GM13976 (cell line): Measurements from ENCODE around the gene PKP4.

Source experiments
- DNase-seq: peaks from one replicate; pipeline ENCODE4 v3.0.0; 2012; ENCODE audit warnings: low spot score
- CTCF ChIP-seq: IDR thresholded peaks from 2 replicates; pipeline ENCODE4 v1.5.1; 2012; ENCODE audit warnings: borderline replicate concordance, mild to moderate bottlenecking; ENCODE audit not compliant: insufficient read depth; ENCODE audit errors: extremely low read depth, missing control alignments, control extremely low read depth
- in situ Hi-C: fragments of 300-500 bp; cut with MboI; formaldehyde crosslinking; loops from one replicate; pipeline ENCODE4 v1.12.0; 2022; ENCODE audit warnings: low sequenced_read_pairs, mixed read lengths, inconsistent platforms; ENCODE audit not compliant: unreplicated experiment

Gene PKP4

GRCh38 chr2:158456309-158457066 lies at the start of gene PKP4, which contains the start of gene CCDC148:
TSS of gene PKP4 (plus strand) at chr2:158456952. CDS start at chr2:158533185, 76,233 bp downstream.
TSS of gene CCDC148 (minus strand) at chr2:158456753. CDS start at chr2:158456439, 314 bp downstream.
- peak; percentile 14 for TF ChIP-seq CTCF
- DNase-seq, result peak; percentile 95
- in situ Hi-C loops, result loop anchor here (25.0 kb wide), 1 partner anchor 281 kb away; no protein-coding TSS in a partner anchor

- DNase-seq, result no peak
- in situ Hi-C loops, result no loop called here
- no peak for TF ChIP-seq CTCF
These were observed 49.7 kb upstream of the PKP4 start for GRCh38 chr2:158407031-158407430.

GRCh38 chr2:158410132-158410531 lies 46.6 kb upstream of the PKP4 start:
- in situ Hi-C loops, result no loop called here
- TF ChIP-seq CTCF, result no peak
- no peak for DNase-seq

GRCh38 chr2:158411748-158412147 lies 45.0 kb upstream of the PKP4 start:
- DNase-seq, result no peak
- no peak for TF ChIP-seq CTCF
- in situ Hi-C loops, result no loop called here

GRCh38 chr2:158412206-158412605 lies 44.5 kb upstream of the PKP4 start:
- in situ Hi-C loops, result no loop called here
- no peak for TF ChIP-seq CTCF
- DNase-seq, result no peak

GRCh38 chr2:158413581-158413980 lies 43.2 kb upstream of the PKP4 start:
- in situ Hi-C loops, result no loop called here
- DNase-seq, result no peak
- no peak for TF ChIP-seq CTCF
